Raji (cell line): ENCODE data around the gene CALN1.

Experiments used
- POLR2A ChIP-seq: IDR thresholded peaks from 2 replicates; pipeline ENCODE4 v1.6.1; 2011; ENCODE audit warnings: low read depth, low read length, control low read depth; ENCODE audit not compliant: insufficient read depth

The CALN1 gene

DNA sequence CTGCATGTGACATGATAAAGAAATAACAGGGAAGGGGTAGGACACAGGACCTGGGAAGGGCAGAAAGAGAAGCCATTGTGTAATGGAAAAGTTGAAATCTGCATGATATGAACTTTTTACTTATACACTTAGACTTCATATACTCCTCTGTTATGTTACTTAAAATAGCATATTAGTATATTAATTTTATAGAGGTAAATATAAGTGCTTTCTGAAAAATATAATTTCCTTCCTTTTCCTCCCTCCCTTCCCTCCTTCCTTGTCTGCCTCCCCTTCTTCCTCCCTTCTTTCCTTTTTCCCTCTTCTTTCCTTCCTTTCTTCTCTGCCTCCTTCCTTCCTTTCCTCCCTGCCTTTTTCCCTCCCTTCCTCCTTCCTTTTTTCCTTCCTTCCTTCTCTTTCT is 363.7 kb downstream of the CALN1 start:
- TF ChIP-seq POLR2A, result no peak

DNA sequence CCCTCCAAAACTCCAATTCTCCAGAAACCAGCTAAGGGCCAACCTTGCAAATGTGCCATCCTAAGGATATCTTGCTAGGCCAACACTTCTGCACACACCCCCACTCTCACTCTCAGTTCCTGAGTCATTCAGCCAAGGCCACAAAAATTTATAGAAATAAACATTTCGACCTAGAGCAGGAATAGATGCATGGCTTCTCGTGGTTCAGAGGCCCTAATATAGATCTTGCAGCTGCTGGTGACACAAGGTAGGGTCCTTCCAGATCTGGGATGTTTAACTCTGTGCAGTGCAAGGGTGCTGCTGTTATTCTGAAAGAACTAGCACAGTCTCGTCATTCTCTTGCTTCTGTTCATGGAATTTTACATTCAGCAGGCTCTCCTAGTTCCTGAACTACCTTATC is 369.3 kb downstream of the CALN1 start:
- no peak for TF ChIP-seq POLR2A

DNA sequence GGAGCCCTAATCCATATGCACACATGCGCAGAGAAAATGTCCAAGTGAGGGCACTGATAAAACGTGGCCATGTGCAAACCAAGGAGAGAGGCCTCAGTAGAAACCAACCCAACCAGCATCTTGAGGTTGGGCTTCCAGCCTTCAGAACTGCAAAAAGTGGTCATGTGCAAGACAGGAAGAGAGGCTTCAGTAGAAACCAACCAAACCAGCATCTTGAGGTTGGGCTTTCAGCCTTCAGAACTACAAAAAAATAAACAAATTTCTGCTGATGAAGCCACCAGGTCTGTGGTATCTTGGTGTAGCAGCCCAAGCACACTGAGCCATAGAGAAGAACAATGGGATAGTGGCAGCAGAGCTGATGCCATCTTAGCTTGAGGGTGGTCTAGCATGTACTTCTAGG is 371.5 kb downstream of the CALN1 start:
- no peak for TF ChIP-seq POLR2A

DNA sequence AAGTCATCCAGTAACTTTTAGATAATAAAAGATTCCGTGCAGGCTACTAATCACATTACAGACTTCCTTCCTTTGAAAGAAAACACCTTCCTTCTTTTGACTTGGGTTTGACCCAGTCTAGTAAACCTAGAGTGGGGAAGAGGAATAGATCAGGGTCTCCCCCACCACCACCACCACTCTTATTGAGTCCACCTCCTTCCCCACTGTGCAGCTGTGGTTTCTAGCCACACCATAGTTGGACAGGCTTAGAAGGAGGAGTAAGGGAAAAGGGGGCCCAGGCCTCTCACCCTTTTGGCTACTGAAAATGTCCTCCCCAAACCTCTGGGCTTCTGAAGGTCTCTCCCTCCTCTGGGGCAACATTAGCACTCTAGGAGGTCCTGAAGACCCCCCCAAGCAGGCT is 372.7 kb downstream of the CALN1 start:
- TF ChIP-seq POLR2A, result no peak

DNA sequence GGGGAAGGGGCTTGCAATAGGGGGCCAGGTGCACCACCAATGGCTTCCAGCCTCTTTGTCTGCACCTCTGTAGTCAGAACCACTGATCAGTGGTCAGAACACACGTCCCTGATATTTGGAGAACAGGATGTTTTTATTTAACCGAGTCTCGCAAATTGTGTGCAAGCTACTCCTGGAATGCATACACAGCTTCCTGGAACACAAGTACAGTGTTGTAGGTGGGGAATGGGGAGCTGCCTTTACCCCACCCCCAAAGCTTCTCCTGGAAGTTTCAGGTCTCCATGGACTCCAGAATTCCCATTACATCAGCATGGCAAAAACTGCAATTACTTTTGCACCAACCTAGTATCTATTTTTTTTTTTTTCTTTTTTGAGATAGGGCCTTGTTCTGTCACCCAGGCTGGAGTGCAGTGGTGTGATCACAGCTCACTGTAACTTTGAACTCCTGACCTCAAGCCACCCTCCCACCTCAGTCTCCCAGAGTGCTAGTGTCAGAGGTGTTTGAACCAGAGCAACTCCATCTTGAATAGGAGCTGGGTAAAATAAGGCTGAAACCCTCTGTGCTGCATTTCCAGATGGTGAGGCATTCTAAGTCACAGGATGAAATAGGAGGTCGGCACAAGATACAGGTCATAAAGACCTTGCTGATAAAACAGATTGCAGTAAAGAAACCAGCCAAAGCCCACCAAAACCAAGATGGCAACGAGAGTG is 374.0 kb downstream of the CALN1 start:
- no peak for TF ChIP-seq POLR2A

DNA sequence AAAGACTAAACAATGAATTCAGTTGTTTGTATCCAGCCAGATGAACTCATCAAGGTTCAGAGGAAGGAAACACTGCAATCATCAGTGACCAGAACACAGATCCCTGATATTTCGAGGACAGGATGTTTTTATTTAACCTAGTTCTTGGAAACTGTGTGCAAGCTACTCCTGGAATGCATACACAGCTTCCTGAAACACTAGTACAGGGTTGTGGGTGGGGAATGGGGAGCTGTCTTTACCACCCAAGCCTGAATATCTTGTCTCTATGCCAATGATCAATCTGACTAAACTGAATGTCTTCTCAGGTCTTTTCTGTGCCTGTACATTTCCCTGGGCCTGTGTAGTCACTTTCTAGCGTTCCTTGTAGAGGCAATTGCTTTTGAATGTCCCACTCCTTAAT is 374.6 kb downstream of the CALN1 start:
- no peak for TF ChIP-seq POLR2A

DNA sequence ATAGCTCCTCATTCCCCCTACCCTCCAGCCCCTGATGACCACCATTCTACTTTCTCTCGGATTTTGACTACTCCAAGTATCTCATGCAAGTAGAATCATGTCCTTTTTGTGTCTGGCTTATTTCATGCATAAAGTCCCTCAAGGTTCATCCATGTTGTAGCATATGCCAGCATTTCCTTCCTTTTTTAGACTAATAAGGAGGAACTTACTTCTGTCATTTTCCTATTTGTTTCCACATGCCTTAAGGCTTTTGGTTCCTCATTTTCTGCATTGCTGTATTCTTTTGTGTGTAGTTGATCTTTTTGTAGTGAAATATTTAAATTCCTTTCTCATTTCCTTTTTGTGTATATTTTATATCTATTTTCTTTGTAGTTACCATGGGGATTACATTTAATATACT is 376.9 kb downstream of the CALN1 start:
- TF ChIP-seq POLR2A, result no peak

DNA sequence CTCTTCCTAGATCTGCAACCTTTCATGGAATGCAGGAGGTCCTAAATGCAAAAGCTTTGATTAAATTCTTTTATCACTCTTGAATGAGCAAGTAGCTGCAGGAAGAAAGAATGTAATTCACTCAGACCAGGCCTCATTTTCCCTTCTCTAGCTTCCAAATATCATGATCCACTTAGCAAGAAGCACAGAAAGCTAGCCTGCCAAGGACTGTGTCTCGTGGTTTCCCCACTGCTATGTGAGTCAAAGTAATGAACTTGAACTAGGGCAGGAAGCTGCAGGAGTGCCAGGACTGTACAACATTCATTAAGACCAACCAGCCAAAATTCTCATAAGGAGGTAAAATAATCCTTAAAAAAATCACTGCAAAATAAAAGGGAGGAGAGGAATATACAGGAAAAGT is 379.2 kb downstream of the CALN1 start:
- no peak for TF ChIP-seq POLR2A

DNA sequence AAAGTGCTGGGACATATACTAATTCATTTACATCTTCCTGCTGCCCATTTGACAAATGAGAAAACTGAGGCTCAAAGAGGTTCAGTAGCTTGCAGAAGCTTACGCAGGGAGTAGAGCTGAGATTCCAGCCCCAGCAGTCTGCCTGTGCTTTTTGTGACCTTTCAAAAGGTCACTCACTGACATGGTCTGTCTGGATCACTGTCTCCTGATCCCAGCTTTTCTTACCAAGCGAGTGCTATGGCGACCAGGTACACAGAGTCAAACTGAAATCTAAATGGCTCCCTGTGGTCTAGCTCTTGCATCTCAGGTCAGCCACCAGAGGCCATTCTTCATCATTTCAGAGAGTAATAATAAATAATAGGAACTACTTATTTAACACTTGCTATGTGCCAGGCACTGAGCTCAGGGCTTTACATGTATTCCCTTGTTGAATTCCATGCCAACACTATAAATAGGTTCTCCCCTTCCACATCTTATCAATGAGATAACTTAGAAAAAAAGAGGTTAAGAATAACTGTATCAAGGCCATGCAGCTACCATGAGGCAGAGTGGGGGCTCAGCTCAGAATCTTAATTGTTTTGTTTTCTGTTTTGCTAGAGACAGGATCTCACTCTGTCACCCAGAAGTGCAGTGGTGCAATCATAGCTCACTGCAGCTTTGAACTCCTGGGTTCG is 381.0 kb downstream of the CALN1 start:
- no peak for TF ChIP-seq POLR2A

DNA sequence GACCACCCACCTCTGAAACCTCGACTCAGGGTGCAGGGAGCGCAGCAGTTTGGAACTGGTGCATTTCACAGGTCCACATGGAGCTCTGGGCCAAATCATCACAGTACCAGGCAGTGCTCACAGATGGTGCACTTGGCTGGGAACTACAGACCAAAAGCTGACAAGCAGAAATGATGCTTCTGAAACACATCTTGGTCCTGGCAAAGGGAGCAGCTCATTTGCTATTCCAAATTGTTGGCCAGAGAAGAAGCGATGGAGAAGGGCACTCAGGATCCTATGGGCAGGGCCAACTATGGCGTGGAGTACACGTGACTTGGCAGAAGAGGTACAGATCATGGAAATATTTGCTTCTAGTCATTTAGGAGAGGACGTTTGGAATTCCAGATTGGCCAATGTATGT is 383.9 kb downstream of the CALN1 start:
- no peak for TF ChIP-seq POLR2A

DNA sequence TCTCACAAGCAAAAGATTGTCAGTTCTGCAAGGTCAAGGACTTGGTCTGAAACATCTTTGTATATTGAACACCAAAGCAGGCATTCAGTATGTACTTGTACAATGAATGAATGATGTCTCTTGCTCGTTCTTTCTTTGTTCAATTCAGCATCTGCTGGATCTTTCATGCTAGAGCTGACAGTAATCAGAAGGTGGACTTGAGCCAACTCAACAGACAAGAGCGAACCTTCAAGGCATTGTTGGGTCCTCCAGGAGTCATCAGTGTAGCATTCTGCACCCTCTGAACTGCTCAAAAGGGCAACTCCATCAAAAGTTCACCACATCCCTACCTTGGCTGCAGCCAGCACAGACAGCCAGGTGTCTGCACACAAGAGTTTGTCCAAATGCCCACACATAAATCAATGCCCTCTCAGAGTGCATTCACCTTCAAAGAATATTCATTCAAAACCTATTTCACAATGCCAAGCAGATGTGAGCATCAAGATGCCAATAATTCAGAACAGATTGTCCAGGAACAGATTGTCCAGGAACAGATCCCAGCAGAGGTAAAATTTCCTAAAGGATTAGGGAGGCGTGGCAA is 386.7 kb downstream of the CALN1 start:
- no peak for TF ChIP-seq POLR2A

DNA sequence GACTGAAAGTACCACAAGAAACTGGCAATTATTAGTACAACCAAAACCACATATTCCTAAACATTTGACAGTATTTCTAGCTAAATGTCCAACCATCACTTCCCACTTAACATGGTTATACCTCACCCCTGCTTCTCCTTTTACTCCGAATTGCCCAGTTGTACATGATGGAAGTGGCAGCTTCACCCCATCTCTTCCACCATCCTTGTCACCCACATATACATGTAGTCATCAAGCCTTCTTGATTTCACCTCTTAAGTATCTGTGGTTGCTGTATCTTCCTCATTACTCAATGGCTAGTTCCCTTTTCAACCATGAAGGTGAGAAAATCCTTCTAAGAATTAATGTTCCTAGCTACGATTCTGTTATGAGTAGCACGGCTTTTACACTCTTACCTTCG is 388.2 kb downstream of the CALN1 start:
- no peak for TF ChIP-seq POLR2A

DNA sequence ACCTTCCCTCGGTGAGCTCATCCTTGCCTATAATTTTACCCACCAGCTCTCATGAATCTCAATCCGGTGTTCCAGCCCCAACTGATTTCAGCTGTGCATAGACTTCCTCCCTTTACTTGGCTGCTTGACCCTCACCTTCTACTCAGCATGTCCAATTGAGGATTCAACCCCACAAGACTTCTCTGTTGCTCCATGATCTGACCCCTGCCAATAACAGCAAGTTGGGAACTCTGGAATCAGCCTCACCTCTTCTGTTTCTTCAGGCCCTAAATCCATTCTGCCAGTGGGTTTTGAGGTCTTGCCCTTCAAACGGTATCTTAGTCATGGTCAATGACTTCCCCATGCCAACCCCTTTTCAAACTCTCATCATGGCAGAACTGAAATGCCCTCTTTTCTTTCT is 390.4 kb downstream of the CALN1 start:
- TF ChIP-seq POLR2A, result no peak

DNA sequence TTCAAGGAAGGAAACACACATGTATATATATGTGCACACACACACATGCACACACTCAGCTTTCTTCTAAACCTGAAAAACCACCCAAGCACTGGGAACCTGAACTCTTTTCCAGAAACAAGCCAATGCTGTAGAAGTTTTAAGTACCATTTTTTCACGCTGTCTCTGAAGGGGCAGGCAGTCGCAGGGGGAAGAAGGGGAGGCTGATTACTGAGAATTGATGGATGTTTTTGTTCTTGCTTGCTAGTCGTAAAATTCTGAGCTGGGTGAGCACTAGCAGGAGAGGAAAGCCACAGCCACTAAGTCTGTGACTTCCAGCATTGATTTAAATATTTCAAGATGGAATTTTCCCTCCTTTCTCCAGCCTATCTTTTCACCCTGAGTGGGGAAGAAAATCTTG is 391.8 kb downstream of the CALN1 start:
- no peak for TF ChIP-seq POLR2A

DNA sequence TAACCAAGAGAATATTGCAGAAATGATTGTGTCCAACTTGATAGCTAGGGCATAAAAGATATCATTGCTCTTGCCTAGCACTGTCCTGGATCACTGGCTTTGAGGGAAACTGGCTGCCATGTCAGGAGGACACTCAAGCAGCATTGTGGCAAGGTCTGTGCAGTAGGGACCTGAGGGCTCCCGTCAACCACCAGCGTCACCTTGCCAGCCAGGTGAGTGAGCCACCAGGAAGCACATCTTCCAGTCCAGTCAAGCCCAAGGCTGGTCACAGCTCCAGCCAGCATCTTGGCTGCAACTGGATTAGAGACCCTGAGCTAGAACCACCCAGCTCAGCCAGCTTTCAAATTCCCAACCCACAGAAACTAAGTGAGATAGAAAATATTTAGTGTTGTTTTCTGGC is 392.7 kb downstream of the CALN1 start:
- no peak for TF ChIP-seq POLR2A

DNA sequence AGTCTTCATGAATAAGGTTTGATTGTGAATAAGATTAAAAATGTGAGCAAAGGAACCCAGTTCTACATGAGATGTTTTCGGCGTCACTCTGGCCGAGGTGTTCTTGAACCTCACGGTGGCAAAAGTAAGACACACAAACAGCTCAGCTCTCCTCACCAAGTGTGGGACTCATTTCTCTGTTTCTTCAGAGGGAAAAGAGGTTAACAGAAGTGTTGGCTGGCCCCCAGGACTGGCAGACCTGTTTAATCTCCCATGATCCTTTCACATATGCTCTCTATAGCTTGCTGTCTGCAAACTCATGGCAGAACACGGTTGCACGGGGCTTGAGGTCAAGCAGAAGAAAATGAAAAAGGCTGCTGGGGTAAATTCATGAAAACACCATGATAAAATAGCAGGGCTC is 394.4 kb downstream of the CALN1 start:
- TF ChIP-seq POLR2A, result no peak
